Measurements from ENCODE around the gene ANLN. TPM values are rescaled to one million over a fixed set of nuclear protein-coding genes. Genes with fewer than 3 reads are reported as not detected.

The ANLN gene
- total and polyA plus RNA-seq, 4 donors = 0.17 to 27.0 (median 1.3) TPM

- TF ChIP-seq, protein P1, sequence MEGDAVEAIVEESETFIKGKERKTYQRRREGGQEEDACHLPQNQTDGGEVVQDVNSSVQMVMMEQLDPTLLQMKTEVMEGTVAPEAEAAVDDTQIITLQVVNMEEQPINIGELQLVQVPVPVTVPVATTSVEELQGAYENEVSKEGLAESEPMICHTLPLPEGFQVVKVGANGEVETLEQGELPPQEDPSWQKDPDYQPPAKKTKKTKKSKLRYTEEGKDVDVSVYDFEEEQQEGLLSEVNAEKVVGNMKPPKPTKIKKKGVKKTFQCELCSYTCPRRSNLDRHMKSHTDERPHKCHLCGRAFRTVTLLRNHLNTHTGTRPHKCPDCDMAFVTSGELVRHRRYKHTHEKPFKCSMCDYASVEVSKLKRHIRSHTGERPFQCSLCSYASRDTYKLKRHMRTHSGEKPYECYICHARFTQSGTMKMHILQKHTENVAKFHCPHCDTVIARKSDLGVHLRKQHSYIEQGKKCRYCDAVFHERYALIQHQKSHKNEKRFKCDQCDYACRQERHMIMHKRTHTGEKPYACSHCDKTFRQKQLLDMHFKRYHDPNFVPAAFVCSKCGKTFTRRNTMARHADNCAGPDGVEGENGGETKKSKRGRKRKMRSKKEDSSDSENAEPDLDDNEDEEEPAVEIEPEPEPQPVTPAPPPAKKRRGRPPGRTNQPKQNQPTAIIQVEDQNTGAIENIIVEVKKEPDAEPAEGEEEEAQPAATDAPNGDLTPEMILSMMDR (IDR thresholded peaks at IDR 0.05; ENCODE audit: low read depth, low read length, missing input control) = no peak
Observed at GRCh38 chr7:36406156-36406555, 16.5 kb downstream of the ANLN start (continued).

GRCh38 chr7:36407636-36408550 lies 18.2 kb downstream of the ANLN start:
- 97% methylated on average over 8 of the region's 8 CpGs for WGBS
- H3K9ac ChIP-seq (ENCODE audit: low read depth in 1 of 2, low read length in 2 of 2) = no peak overlapping the region
- H3K36me3 ChIP-seq (ENCODE audit: control insufficient read depth in 4 of 4, insufficient read depth in 3 of 4, low read depth in 1 of 4, low read length in 3 of 4) = no peaks in the 10 kb centered on the region
- no peaks in the 10 kb centered on the region for H3K4me1 ChIP-seq (ENCODE audit: control insufficient read depth in 4 of 4, insufficient read depth in 4 of 4, low read length in 3 of 4)
- TF ChIP-seq GABPA (IDR thresholded peaks at IDR 0.05 in 1 of 2, conservative IDR thresholded peaks at IDR 0.05 in 1 of 2) = no peak
- no peak for TF ChIP-seq JUND (IDR thresholded peaks at IDR 0.05)
- no peak for TF ChIP-seq TAF1 (conservative IDR thresholded peaks at IDR 0.05)
- no peak for TF ChIP-seq MAX (IDR thresholded peaks at IDR 0.05)
- no peaks in the 10 kb centered on the region for H3K27me3 ChIP-seq (ENCODE audit: control insufficient read depth in 4 of 4, insufficient read depth in 4 of 4, low read length in 3 of 4)
- no peak overlapping the region for H3K4me3 ChIP-seq (ENCODE audit: low read depth in 1 of 3, low read length in 3 of 3)
- no peak for DNase-seq (ENCODE audit: low spot score)
- no peak overlapping the region for H3K27ac ChIP-seq (ENCODE audit: low read depth in 1 of 2, low read length in 2 of 2)
- no peaks in the 10 kb centered on the region for H3K9me3 ChIP-seq (ENCODE audit: control insufficient read depth in 4 of 4, low read length in 3 of 4)

- Histone ChIP-seq H3K9ac (ENCODE audit: low read depth in 1 of 2, low read length in 2 of 2) (no peak overlapping the region), H3K9me3 (ENCODE audit: control insufficient read depth in 4 of 4, low read length in 3 of 4) (no peaks in the 10 kb centered on the region), H3K36me3 (ENCODE audit: control insufficient read depth in 4 of 4, insufficient read depth in 3 of 4, low read depth in 1 of 4, low read length in 3 of 4) (no peaks in the 10 kb centered on the region), H3K27me3 (ENCODE audit: control insufficient read depth in 4 of 4, insufficient read depth in 4 of 4, low read length in 3 of 4) (no peaks in the 10 kb centered on the region), H3K4me3 (ENCODE audit: low read depth in 1 of 3, low read length in 3 of 3) (no peak overlapping the region), H3K27ac (ENCODE audit: low read depth in 1 of 2, low read length in 2 of 2) (no peak overlapping the region), H3K4me1 (ENCODE audit: control insufficient read depth in 4 of 4, insufficient read depth in 4 of 4, low read length in 3 of 4) (no peaks in the 10 kb centered on the region)
- DNase-seq (ENCODE audit: low spot score) = no peak
- TF ChIP-seq, protein P2, sequence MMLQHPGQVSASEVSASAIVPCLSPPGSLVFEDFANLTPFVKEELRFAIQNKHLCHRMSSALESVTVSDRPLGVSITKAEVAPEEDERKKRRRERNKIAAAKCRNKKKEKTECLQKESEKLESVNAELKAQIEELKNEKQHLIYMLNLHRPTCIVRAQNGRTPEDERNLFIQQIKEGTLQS (IDR thresholded peaks at IDR 0.05) = no peak
- TF ChIP-seq NR2F2 (IDR thresholded peaks at IDR 0.05) (no peak), FOXA2 (IDR thresholded peaks at IDR 0.05) (no peak), SP1 (IDR thresholded peaks at IDR 0.05) (no peak), HNF4A (conservative IDR thresholded peaks at IDR 0.05) (no peak), JUND (IDR thresholded peaks at IDR 0.05) (no peak), YY1 (IDR thresholded peaks at IDR 0.05) (no peak), FOXA1 (IDR thresholded peaks at IDR 0.05) (no peak), TAF1 (conservative IDR thresholded peaks at IDR 0.05) (no peak), RXRA (IDR thresholded peaks at IDR 0.05) (no peak), EGR1 (IDR thresholded peaks at IDR 0.05; ENCODE audit: low read depth in 2 of 2) (no peak), MAX (IDR thresholded peaks at IDR 0.05) (no peak), GABPA (IDR thresholded peaks at IDR 0.05 in 1 of 2, conservative IDR thresholded peaks at IDR 0.05 in 1 of 2) (no peak), HNF4G (IDR thresholded peaks at IDR 0.05) (no peak), REST (IDR thresholded peaks at IDR 0.05) (no peak), RAD21 (IDR thresholded peaks at IDR 0.05) (no peak)
- TF ChIP-seq, protein P1 (IDR thresholded peaks at IDR 0.05; ENCODE audit: low read depth, low read length, missing input control) = no peak
- TF ChIP-seq, protein P3, sequence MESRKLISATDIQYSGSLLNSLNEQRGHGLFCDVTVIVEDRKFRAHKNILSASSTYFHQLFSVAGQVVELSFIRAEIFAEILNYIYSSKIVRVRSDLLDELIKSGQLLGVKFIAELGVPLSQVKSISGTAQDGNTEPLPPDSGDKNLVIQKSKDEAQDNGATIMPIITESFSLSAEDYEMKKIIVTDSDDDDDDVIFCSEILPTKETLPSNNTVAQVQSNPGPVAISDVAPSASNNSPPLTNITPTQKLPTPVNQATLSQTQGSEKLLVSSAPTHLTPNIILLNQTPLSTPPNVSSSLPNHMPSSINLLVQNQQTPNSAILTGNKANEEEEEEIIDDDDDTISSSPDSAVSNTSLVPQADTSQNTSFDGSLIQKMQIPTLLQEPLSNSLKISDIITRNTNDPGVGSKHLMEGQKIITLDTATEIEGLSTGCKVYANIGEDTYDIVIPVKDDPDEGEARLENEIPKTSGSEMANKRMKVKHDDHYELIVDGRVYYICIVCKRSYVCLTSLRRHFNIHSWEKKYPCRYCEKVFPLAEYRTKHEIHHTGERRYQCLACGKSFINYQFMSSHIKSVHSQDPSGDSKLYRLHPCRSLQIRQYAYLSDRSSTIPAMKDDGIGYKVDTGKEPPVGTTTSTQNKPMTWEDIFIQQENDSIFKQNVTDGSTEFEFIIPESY (IDR thresholded peaks at IDR 0.05) = no peak
- 76% methylated on average over 2 of the region's 2 CpGs for WGBS
Observed at GRCh38 chr7:36408589-36408988, 18.9 kb downstream of the ANLN start.

Data from liver (tissue), 9 donors.